Mucosa of rectum (tissue), 2 donors: ENCODE data around the gene SPINT3.
A peak's percentile ranks its signal among the peaks of the same experiment; 100 is the strongest.

Experiments used
- H3K27ac ChIP-seq, 2 donors: one replicate each; pipeline ENCODE4 v1.7.0; 2013; ENCODE audit warnings: inconsistent platforms in 2 of 2, low read depth in 2 of 2, low read length in 2 of 2
- H3K27me3 ChIP-seq, 2 donors: one replicate each; pipeline ENCODE4 v1.7.0; 2013; ENCODE audit warnings: low read length in 2 of 2; ENCODE audit not compliant: control insufficient read depth in 2 of 2, insufficient read depth in 2 of 2
- H3K36me3 ChIP-seq, 2 donors: one replicate each; pipeline ENCODE4 v1.7.0; 2013; ENCODE audit warnings: low read length in 2 of 2; ENCODE audit not compliant: control insufficient read depth in 2 of 2, insufficient read depth in 2 of 2
- H3K4me1 ChIP-seq, 2 donors: one replicate each; pipeline ENCODE4 v1.7.0; 2013; ENCODE audit warnings: low read length in 2 of 2, mild to moderate bottlenecking in 1 of 2; ENCODE audit not compliant: control insufficient read depth in 2 of 2, insufficient read depth in 2 of 2
- H3K4me3 ChIP-seq, 2 donors: one replicate each; pipeline ENCODE4 v1.7.0; 2013; ENCODE audit warnings: low read length in 2 of 2
- H3K9ac ChIP-seq, 2 donors: one replicate each; pipeline ENCODE4 v1.7.0; 2013; ENCODE audit warnings: low read length in 2 of 2, low read depth in 1 of 2, mild to moderate bottlenecking in 1 of 2
- H3K9me3 ChIP-seq, 2 donors: one replicate each; pipeline ENCODE4 v1.7.0; 2013; ENCODE audit warnings: low read length in 2 of 2; ENCODE audit not compliant: control insufficient read depth in 2 of 2
- donor health status: healthy.
- donor health status: Normal muscosa, but diverticular disease.

The SPINT3 gene

GRCh38 chr20:45502561-45502960, 12.9 kb downstream of the SPINT3 start:
- no peak overlapping the region for H3K27ac ChIP-seq
- H3K36me3 ChIP-seq, result no peaks in the 10 kb centered on the region
- no peak overlapping the region for H3K4me3 ChIP-seq
- no peak overlapping the region for H3K9ac ChIP-seq
- H3K9me3 ChIP-seq, result no peaks in the 10 kb centered on the region
- peaks cover 0 to 5% of the 10 kb centered on the region in 2 donors for H3K27me3 ChIP-seq
- peaks cover 8 to 14% of the 10 kb centered on the region in 2 donors for H3K4me1 ChIP-seq

GRCh38 chr20:45501600-45501999, 13.8 kb downstream of the SPINT3 start:
- peaks cover 12 to 22% of the 10 kb centered on the region in 2 donors for H3K4me1 ChIP-seq
- H3K27me3 ChIP-seq, result peaks cover 0 to 5% of the 10 kb centered on the region in 2 donors

GRCh38 chr20:45500022-45500421, 15.4 kb downstream of the SPINT3 start:
- Histone ChIP-seq H3K9ac (peak overlapping the region in 1 of 2 donors; percentile 34), H3K9me3 (no peaks in the 10 kb centered on the region), H3K27me3 (peaks cover 0 to 5% of the 10 kb centered on the region in 2 donors), H3K4me1 (peaks cover 12 to 31% of the 10 kb centered on the region in 2 donors), H3K27ac (peak overlapping the region; percentile 52 to 79), H3K4me3 (peak overlapping the region in 1 of 2 donors; percentile 20), H3K36me3 (no peaks in the 10 kb centered on the region)

More at GRCh38 chr20:45501600-45501999, 13.8 kb downstream of the SPINT3 start:
- no peak overlapping the region for H3K4me3 ChIP-seq
- H3K9me3 ChIP-seq, result no peaks in the 10 kb centered on the region
- H3K27ac ChIP-seq, result no peak overlapping the region
- H3K9ac ChIP-seq, result no peak overlapping the region
- no peaks in the 10 kb centered on the region for H3K36me3 ChIP-seq

GRCh38 chr20:45497971-45498494, 17.4 kb downstream of the SPINT3 start:
- Histone ChIP-seq H3K27ac (no peak overlapping the region), H3K4me1 (peaks cover 12 to 31% of the 10 kb centered on the region in 2 donors), H3K9ac (no peak overlapping the region), H3K9me3 (no peaks in the 10 kb centered on the region), H3K36me3 (no peaks in the 10 kb centered on the region), H3K4me3 (no peak overlapping the region), H3K27me3 (peaks cover 0 to 5% of the 10 kb centered on the region in 2 donors)

DNA sequence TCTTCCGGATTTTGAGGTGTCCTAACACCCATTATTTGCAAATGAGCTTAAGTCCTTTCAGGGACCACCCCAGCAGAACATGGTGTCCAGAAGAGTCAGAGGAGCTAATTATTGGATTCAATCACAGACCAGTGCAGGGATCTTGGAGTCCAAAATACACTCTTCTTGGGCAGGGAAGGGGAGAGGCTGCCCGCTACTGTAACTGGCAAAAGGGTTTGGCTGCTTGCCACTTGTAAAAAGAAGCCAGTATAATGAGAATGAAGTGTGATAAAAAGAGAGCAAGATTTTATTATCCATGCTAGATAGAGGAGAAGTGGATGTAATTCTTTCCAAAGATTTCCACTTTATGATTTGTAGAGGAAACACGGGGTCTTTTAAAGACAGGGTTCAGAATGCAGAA, 19.3 kb downstream of the SPINT3 start:
- H3K27ac ChIP-seq, result peak overlapping the region in 1 of 2 donors; percentile 5
- H3K9ac ChIP-seq, result no peak overlapping the region
- H3K9me3 ChIP-seq, result no peaks in the 10 kb centered on the region
- H3K27me3 ChIP-seq, result peaks cover 0 to 5% of the 10 kb centered on the region in 2 donors
- no peaks in the 10 kb centered on the region for H3K36me3 ChIP-seq
- peaks cover 12 to 31% of the 10 kb centered on the region in 2 donors for H3K4me1 ChIP-seq
- H3K4me3 ChIP-seq, result no peak overlapping the region

- Histone ChIP-seq H3K27me3 (peaks cover 0 to 5% of the 10 kb centered on the region in 2 donors), H3K27ac (no peak overlapping the region), H3K9me3 (no peaks in the 10 kb centered on the region), H3K4me1 (peaks cover 12 to 31% of the 10 kb centered on the region in 2 donors), H3K4me3 (no peak overlapping the region), H3K9ac (no peak overlapping the region), H3K36me3 (no peaks in the 10 kb centered on the region)
Observed at GRCh38 chr20:45495501-45495941, 19.9 kb downstream of the SPINT3 start.

DNA sequence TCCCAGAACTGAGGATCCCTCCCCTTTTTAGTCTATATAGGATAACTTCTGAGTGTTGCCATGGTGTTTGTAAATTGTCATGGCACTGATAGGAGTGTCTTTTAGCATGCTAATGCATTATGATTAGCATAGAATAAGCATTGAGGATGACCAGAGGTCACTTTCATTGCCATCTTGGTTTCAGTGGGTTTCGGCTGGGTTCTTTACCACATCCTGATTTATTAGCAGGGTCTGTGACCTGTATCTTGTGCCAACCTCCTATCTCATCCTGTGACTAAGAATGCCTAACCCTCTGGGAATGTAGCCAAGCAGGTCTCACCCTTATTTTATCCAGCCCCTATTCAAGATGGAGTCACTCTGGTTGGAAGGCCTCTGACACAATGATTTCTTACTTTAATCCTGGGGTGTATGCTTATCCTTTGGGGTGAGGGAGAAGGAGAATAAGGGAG, 26.3 kb downstream of the SPINT3 start:
- Histone ChIP-seq H3K27me3 (no peaks in the 10 kb centered on the region), H3K36me3 (no peaks in the 10 kb centered on the region), H3K9ac (no peak overlapping the region), H3K9me3 (no peaks in the 10 kb centered on the region), H3K4me1 (peaks cover 0 to 4% of the 10 kb centered on the region in 2 donors), H3K4me3 (no peak overlapping the region), H3K27ac (no peak overlapping the region)

GRCh38 chr20:45487231-45487635, 28.2 kb downstream of the SPINT3 start:
- H3K4me3 ChIP-seq, result no peak overlapping the region
- no peak overlapping the region for H3K27ac ChIP-seq
- peaks cover 0 to 7% of the 10 kb centered on the region in 2 donors for H3K4me1 ChIP-seq
- no peaks in the 10 kb centered on the region for H3K36me3 ChIP-seq
- H3K27me3 ChIP-seq, result no peaks in the 10 kb centered on the region
- no peak overlapping the region for H3K9ac ChIP-seq
- no peaks in the 10 kb centered on the region for H3K9me3 ChIP-seq

- Histone ChIP-seq H3K27ac (peak overlapping the region in 1 of 2 donors; percentile 67), H3K4me3 (no peak overlapping the region), H3K9me3 (no peaks in the 10 kb centered on the region), H3K9ac (no peak overlapping the region), H3K36me3 (no peaks in the 10 kb centered on the region), H3K4me1 (peaks cover 0 to 7% of the 10 kb centered on the region in 2 donors), H3K27me3 (no peaks in the 10 kb centered on the region)
Observed at GRCh38 chr20:45485388-45485787, 30.0 kb downstream of the SPINT3 start.

DNA sequence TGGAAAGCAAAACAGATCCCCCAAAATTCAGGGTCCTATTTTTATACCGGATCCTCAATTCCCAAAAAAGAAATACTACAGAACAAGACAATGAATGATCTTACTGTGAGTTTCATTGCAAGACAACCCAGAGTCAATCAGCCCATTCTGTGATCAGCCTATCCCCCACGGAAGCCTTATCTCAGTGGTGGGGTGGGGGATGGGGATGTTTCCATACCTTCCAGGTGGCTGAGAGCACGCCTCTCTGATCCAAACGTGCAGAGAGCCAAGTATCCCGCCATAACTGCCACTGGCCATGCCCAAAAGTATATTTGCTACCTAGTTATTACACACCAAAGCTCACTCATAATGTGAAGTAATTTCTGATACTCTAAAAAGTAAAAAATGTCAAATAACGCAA, 30.7 kb downstream of the SPINT3 start:
- peak overlapping the region in 1 of 2 donors; percentile 38 for H3K9ac ChIP-seq
- no peaks in the 10 kb centered on the region for H3K9me3 ChIP-seq
- no peaks in the 10 kb centered on the region for H3K36me3 ChIP-seq
- H3K4me1 ChIP-seq, result peaks cover 0 to 7% of the 10 kb centered on the region in 2 donors
- H3K27me3 ChIP-seq, result peaks cover 0 to 4% of the 10 kb centered on the region in 2 donors
- peak overlapping the region in 1 of 2 donors; percentile 28 for H3K4me3 ChIP-seq
- peak overlapping the region in 1 of 2 donors; percentile 67 for H3K27ac ChIP-seq
